SK-N-SH (cell line): ENCODE measurements around the gene OR4D11.
A peak's percentile ranks its signal among the peaks of the same experiment; 100 is the strongest.

ENCODE experiments used
- JUND ChIP-seq: IDR thresholded peaks from 2 replicates; pipeline ENCODE4 v1.4.0; 2012
- POLR2AphosphoS5 ChIP-seq: IDR thresholded peaks from 2 replicates; pipeline ENCODE4 v1.6.1; 2012; ENCODE audit warnings: low read depth, low read length
- RFX5 ChIP-seq: IDR thresholded peaks from 2 replicates; pipeline ENCODE4 v1.6.1; 2012; ENCODE audit warnings: mild to moderate bottlenecking, improper control_type of control experiment, low read length
- TF ChIP-seq, protein P1 (sequence below): fragments of 150-350 bp; IDR thresholded peaks from 2 replicates; pipeline ENCODE4 v1.6.1; 2017; ENCODE audit warnings: antibody characterized with exemption, low read length, low read depth, borderline replicate concordance
- TF ChIP-seq, protein P2 (sequence below): IDR thresholded peaks from 2 replicates; pipeline ENCODE4 v1.4.0; 2012; ENCODE audit warnings: low read depth
- TF ChIP-seq, protein P3 (sequence below): fragments of 200-600 bp; sonication (generic); IDR thresholded peaks from 2 replicates; pipeline ENCODE4 v1.6.1; 2017; ENCODE audit warnings: antibody characterized with exemption, mild to moderate bottlenecking, moderate library complexity
- TF ChIP-seq, protein P4 (sequence below): IDR thresholded peaks from 2 replicates; pipeline ENCODE4 v1.6.1; 2012; ENCODE audit warnings: mild to moderate bottlenecking, low read depth, low read length, moderate library complexity

DNA sequence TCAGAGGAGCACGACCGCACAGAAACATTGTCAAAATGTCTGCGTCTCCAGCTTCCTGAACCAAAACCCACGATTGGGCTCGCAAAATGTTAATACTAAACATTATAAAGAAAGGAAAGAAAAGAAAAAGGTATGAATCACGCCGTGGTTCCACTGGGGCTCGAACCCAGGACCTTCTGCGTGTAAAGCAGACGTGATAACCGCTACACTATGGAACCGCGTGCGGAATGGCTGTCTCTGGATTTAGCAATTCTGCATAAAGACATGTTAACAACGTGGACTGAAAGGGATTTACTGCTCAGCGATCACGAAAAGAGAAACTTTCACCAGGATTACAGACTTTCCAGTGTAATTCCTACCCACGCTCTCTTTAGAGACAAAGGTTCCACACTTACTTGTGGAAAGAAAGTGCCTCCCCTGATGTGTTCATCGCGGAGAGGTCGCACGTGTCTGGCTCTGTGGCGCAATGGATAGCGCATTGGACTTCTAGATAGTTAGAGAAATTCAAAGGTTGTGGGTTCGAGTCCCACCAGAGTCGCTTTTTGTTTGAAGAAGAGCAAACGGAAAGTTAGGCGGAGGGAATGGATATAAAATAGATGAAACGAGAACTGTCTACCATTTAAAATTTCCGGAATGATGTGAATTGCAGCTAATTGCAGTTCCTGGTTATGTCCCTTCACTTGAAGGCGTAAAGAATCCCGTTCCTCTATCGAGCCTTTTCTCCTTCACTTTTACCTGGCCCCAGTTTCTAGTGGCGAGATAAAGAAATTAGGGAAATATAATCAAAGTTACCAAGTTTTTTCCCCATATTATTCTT lies 47.7 kb downstream of the OR4D11 start:
- TF ChIP-seq, protein P1, sequence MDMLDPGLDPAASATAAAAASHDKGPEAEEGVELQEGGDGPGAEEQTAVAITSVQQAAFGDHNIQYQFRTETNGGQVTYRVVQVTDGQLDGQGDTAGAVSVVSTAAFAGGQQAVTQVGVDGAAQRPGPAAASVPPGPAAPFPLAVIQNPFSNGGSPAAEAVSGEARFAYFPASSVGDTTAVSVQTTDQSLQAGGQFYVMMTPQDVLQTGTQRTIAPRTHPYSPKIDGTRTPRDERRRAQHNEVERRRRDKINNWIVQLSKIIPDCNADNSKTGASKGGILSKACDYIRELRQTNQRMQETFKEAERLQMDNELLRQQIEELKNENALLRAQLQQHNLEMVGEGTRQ = no peak
- no peak for TF ChIP-seq POLR2AphosphoS5
- TF ChIP-seq, protein P2, sequence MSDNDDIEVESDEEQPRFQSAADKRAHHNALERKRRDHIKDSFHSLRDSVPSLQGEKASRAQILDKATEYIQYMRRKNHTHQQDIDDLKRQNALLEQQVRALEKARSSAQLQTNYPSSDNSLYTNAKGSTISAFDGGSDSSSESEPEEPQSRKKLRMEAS = peak; percentile 95
- TF ChIP-seq JUND = no peak
- TF ChIP-seq, protein P3, sequence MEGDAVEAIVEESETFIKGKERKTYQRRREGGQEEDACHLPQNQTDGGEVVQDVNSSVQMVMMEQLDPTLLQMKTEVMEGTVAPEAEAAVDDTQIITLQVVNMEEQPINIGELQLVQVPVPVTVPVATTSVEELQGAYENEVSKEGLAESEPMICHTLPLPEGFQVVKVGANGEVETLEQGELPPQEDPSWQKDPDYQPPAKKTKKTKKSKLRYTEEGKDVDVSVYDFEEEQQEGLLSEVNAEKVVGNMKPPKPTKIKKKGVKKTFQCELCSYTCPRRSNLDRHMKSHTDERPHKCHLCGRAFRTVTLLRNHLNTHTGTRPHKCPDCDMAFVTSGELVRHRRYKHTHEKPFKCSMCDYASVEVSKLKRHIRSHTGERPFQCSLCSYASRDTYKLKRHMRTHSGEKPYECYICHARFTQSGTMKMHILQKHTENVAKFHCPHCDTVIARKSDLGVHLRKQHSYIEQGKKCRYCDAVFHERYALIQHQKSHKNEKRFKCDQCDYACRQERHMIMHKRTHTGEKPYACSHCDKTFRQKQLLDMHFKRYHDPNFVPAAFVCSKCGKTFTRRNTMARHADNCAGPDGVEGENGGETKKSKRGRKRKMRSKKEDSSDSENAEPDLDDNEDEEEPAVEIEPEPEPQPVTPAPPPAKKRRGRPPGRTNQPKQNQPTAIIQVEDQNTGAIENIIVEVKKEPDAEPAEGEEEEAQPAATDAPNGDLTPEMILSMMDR = no peak
- TF ChIP-seq, protein P4, sequence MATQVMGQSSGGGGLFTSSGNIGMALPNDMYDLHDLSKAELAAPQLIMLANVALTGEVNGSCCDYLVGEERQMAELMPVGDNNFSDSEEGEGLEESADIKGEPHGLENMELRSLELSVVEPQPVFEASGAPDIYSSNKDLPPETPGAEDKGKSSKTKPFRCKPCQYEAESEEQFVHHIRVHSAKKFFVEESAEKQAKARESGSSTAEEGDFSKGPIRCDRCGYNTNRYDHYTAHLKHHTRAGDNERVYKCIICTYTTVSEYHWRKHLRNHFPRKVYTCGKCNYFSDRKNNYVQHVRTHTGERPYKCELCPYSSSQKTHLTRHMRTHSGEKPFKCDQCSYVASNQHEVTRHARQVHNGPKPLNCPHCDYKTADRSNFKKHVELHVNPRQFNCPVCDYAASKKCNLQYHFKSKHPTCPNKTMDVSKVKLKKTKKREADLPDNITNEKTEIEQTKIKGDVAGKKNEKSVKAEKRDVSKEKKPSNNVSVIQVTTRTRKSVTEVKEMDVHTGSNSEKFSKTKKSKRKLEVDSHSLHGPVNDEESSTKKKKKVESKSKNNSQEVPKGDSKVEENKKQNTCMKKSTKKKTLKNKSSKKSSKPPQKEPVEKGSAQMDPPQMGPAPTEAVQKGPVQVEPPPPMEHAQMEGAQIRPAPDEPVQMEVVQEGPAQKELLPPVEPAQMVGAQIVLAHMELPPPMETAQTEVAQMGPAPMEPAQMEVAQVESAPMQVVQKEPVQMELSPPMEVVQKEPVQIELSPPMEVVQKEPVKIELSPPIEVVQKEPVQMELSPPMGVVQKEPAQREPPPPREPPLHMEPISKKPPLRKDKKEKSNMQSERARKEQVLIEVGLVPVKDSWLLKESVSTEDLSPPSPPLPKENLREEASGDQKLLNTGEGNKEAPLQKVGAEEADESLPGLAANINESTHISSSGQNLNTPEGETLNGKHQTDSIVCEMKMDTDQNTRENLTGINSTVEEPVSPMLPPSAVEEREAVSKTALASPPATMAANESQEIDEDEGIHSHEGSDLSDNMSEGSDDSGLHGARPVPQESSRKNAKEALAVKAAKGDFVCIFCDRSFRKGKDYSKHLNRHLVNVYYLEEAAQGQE = peak; percentile 6; the same call in 1 of the 2 replicates
- no peak for TF ChIP-seq RFX5
